Neural progenitor cell (in vitro differentiated cells): ENCODE data around the gene SPESP1.

Experiments
- EZH2 ChIP-seq: fragments of 200-600 bp; sonication (generic); IDR thresholded peaks from 2 replicates; pipeline ENCODE4 v1.6.1; 2017; ENCODE audit warnings: antibody characterized with exemption, mild to moderate bottlenecking, moderate library complexity
- TF ChIP-seq, protein P1 (sequence below): fragments of 200-600 bp; sonication (generic); IDR thresholded peaks from 2 replicates; pipeline ENCODE4 v1.5.1; 2017; ENCODE audit warnings: antibody characterized with exemption, mild to moderate bottlenecking

DNA sequence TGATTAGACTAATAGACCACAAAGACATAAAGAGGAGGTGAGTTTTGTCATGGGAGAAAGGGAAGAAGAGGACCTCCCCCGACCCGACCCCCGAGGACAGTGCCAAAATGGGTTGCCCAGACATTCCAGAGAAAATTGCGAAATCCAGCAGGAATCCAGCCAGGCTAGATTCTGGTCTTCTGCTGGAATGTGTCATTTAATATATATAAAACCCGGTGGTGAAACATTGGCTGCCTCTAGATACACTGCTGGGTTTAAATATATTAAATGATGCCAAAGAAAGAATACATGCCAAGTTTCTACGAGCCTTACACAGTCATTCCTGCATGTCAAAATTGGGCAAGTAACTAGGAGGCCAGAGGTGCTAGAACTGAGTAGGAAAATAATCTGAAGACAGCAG is 45.3 kb upstream of the SPESP1 start:
- TF ChIP-seq, protein P1, sequence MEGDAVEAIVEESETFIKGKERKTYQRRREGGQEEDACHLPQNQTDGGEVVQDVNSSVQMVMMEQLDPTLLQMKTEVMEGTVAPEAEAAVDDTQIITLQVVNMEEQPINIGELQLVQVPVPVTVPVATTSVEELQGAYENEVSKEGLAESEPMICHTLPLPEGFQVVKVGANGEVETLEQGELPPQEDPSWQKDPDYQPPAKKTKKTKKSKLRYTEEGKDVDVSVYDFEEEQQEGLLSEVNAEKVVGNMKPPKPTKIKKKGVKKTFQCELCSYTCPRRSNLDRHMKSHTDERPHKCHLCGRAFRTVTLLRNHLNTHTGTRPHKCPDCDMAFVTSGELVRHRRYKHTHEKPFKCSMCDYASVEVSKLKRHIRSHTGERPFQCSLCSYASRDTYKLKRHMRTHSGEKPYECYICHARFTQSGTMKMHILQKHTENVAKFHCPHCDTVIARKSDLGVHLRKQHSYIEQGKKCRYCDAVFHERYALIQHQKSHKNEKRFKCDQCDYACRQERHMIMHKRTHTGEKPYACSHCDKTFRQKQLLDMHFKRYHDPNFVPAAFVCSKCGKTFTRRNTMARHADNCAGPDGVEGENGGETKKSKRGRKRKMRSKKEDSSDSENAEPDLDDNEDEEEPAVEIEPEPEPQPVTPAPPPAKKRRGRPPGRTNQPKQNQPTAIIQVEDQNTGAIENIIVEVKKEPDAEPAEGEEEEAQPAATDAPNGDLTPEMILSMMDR: no peak
- TF ChIP-seq EZH2: no peak
